GM13976 (cell line): ENCODE results near the gene EDEM3.
A peak's percentile ranks its signal among the peaks of the same experiment; 100 is the strongest.

Experiments
- DNase-seq: peaks from one replicate; pipeline ENCODE4 v3.0.0; 2012; ENCODE audit warnings: low spot score
- in situ Hi-C: fragments of 300-500 bp; cut with MboI; formaldehyde crosslinking; loops from one replicate; pipeline ENCODE4 v1.12.0; 2022; ENCODE audit warnings: low sequenced_read_pairs, mixed read lengths, inconsistent platforms; ENCODE audit not compliant: unreplicated experiment
- TF ChIP-seq, protein P1 (sequence below): IDR thresholded peaks from 2 replicates; pipeline ENCODE4 v1.5.1; 2012; ENCODE audit warnings: borderline replicate concordance, mild to moderate bottlenecking; ENCODE audit not compliant: insufficient read depth; ENCODE audit errors: extremely low read depth, missing control alignments, control extremely low read depth

The EDEM3 gene

DNA sequence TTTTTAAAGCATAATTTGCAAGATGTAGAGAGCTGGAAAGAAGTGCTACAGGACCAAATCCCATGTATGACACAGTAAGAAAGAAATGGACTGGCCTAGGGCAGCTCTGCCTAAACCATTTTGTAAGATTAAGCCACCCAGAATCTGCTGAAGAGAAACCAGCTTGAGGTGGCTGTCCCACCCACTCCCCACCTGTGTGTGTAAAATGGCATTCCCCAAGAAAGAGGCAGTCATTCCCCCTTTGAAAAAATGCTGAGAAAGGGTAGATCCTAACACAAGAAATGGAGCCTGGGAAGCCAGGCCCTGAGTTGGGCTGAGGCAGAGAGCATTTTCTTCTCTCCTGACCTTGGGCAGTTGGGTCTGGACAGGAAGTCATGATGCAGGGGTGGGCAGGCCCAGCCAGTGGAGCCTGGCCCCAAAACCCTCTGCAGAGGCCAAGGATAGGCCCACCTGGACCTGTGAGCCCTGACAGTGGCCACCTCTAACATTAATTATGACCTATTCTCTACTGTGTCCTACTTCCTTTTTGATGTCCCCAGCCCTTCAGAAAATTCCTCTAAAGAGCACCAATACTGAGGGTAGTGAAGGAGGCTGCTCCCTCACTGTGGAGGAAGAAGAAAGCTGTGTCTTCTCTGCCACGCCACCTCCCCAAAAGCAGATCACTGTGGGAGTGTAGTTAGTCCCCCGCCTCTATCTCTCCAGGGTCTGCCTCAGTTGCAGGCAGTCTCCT, 94.0 kb downstream of the EDEM3 start:
- DNase-seq = no peak
- TF ChIP-seq, protein P1, sequence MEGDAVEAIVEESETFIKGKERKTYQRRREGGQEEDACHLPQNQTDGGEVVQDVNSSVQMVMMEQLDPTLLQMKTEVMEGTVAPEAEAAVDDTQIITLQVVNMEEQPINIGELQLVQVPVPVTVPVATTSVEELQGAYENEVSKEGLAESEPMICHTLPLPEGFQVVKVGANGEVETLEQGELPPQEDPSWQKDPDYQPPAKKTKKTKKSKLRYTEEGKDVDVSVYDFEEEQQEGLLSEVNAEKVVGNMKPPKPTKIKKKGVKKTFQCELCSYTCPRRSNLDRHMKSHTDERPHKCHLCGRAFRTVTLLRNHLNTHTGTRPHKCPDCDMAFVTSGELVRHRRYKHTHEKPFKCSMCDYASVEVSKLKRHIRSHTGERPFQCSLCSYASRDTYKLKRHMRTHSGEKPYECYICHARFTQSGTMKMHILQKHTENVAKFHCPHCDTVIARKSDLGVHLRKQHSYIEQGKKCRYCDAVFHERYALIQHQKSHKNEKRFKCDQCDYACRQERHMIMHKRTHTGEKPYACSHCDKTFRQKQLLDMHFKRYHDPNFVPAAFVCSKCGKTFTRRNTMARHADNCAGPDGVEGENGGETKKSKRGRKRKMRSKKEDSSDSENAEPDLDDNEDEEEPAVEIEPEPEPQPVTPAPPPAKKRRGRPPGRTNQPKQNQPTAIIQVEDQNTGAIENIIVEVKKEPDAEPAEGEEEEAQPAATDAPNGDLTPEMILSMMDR = no peak
- in situ Hi-C loops = loop anchor here (25.0 kb wide), 1 partner anchor 573 kb away; no protein-coding TSS in a partner anchor

DNA sequence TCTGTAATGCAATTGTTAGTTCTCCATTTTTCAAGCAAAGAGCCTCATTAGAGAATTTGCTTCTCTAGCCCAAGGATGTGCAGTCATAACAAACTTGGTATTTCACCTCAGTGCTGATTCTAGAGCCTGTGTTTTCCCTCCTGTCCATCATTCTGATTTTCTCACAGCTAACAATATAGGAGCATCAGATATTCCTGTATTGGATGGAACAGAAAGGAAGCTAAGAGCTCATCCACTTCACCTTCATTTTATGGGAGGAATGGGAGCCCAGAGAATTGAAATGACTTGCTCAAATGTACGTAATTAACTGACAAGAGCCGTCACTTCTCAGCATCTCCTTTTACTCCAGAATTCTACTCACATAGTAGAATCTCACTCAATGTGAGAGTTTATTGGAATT, 96.6 kb downstream of the EDEM3 start:
- DNase-seq = no peak
- in situ Hi-C loops = loop anchor here (25.0 kb wide), 1 partner anchor 571 kb away; no protein-coding TSS in a partner anchor
- TF ChIP-seq, protein P1 = no peak

DNA sequence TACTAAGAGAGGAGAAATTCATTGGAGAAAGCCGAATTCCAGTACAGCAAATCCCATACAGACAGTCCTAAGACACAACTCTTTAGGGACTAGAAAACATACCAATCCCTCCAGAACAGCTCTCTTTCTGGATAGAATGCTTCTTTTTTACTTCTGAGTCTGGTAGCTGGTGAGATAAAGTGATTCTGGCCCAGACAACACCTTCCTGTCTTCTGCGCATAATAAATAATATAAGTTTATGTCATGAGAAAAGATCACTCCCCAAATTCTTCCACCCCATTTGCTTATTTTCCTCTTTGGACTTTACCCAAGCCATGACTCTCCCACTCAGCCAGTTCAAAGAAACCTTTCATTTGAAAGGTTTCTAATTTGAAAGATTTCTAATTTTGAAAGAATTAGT, 98.4 kb downstream of the EDEM3 start:
- TF ChIP-seq, protein P1 = no peak
- in situ Hi-C loops = loop anchor here (25.0 kb wide), 1 partner anchor 569 kb away; no protein-coding TSS in a partner anchor
- DNase-seq = no peak

DNA sequence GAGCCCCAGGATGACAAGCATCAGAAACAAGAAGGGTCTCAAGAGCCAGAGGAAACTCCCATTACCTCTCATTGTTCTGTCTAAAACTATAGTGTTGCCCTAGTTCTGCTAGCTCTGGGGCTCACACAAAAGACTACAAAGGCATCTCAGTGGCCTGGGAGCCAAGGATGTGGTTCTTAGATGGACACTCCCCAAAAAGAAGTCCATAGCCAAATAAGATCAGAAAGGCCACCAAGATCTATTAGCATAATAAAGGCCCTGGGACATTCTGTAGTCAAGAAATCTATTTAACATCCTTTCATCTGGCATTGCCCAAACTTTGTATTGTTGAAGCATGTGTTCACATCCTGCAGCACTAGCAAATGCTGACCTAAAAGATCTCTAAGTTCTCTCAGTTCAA, 99.5 kb downstream of the EDEM3 start:
- TF ChIP-seq, protein P1 = no peak
- no peak for DNase-seq
- in situ Hi-C loops = loop anchor here (25.0 kb wide), 1 partner anchor 568 kb away; no protein-coding TSS in a partner anchor

DNA sequence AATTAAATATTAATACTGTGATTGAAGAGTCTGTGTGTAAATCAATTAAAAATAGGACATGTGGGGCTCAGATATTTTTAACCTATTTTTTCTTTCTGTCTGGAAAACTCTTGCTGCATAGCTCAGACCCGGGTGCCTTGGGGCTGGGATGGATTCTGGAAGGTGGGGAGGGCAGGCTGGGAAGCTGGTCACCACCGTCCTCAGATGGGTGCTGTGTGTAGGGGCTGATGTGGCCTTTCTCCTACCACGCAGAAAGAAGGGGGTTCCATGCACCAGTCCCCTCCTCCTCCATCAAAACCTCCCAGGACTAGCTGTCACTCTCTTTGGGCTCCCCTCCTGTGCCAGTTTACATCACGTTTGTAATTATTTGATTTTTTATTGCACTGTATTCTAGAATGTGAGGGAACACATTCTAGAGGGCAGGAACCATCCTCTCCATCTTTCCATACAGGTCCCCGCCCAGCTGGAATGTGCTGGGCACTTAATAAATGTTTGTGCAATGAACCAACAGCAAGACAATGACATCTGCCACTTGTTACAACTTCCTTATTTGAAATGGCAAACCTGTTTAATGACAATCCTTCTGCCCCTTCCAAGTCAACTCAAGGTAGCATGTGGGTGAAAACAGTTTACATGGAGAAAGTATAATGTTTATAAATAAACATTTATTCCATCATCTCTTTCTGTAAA, 104.3 kb downstream of the EDEM3 start:
- in situ Hi-C loops = loop anchor here (25.0 kb wide), 1 partner anchor 563 kb away; no protein-coding TSS in a partner anchor
- TF ChIP-seq, protein P1 = no peak
- DNase-seq = no peak

DNA sequence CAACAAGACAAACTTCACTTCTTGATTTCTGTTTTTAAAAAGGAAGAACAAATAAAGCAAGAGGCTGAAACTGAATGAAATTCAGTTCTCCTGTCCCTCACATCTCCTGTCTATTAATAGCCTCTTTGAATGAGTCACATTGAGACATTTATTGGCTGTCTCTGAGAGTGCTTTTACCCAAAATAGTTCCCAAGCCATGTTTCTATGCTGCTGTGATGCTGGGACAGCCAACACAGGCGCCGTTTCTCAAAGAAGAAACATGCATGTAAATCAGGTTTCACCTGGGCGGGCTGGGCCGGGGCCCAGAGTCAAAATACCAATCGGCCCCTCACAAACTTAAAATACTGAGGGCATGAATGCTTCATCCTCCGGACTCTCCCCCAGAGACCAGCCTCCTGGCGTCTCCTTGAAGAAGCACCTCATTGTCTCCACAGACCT, 105.2 kb downstream of the EDEM3 start:
- in situ Hi-C loops = no loop called here
- peak; percentile 76 for DNase-seq
- TF ChIP-seq, protein P1 = no peak
